ENCODE data around the gene FAM3B.

GRCh38 chr21:41346758-41347157 lies 30.2 kb downstream of the FAM3B start:
- no peak for TF ChIP-seq CTCF (IDR thresholded peaks at IDR 0.05)
- no peak for TF ChIP-seq POLR2A (IDR thresholded peaks at IDR 0.05)
